ENCODE data around the gene POLE3. TPM values are rescaled to one million over a fixed set of nuclear protein-coding genes. Genes with fewer than 3 reads are reported as not detected.
A peak's percentile ranks its signal among the peaks of the same experiment; 100 is the strongest.
"Not testable (repeated sequence)": the region's sequence is repeated elsewhere in the genome, so short reads cannot be mapped to it uniquely, and the experiment has no call there.

Gene POLE3
- total and polyA plus RNA-seq, 4 experiments from 2014 or later: 46.9 to 179 (median 74.9) TPM

DNA sequence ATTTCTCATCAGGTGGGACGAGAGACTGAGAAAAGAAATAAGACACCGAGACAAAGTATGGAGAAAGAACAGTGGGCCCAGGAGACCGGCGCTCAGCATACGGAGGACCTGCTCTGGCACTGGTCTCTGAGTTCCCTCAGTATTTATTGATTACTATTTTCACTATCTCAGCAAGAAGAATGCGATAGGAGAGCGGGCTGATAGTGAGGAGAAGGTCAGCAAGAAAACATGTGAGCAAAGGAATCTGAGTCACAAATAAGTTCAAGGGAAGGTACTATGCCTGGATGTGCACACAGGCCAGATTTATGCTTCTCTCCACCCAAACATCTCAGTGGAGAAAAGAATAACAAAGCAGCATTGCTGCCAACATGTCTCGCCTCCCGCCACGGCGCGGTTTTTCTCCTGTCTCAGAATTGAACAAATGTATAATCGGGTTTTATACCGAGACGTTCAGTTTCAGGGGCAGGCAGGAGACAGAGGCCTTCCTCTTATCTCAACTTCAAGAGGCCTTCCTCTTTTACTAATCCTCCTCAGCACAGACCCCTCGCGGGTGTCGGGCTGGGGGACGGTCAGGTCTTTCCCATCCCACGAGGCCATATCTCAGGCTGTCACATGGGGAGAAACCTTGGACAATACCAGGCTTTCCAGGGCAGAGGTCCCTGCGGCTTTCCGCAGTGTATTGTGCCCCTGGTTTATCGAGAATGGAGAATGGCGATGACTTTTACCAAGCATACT, 31.2 kb downstream of the POLE3 start:
- H3K4me3 Mint-ChIP-seq; H3K36me3 ChIP-seq (ENCODE audit: insufficient read depth, low read length); DNase-seq; H3K4me3 ChIP-seq (ENCODE audit: low read length in 2 of 2); CTCF ChIA-PET (ENCODE audit: partially characterized antibody); H3K27me3 ChIP-seq (ENCODE audit: insufficient read depth, low read length); H3K9me3 Mint-ChIP-seq; H3K27me3 Mint-ChIP-seq; H3K9me3 ChIP-seq (ENCODE audit: control insufficient read depth in 1 of 2, low read length in 2 of 2); H3K27ac ChIP-seq (ENCODE audit: low read depth, low read length); POLR2A ChIA-PET (ENCODE audit: partially characterized antibody); H3K36me3 Mint-ChIP-seq: not testable (repeated sequence)
- Mint-ChIP-seq H3K4me1 (peaks cover 12 to 23% (median 17%) of the 10 kb centered on the region in 4 donors), H3K27ac (peak overlapping the region in 4 of 7 donors; percentile 37 to 52 (median 41))
- intact Hi-C loops (cut with micrococcal nuclease): loop anchor here (10.0 kb wide), 1 partner anchor 154 kb away; the partner anchor contains the start of genes FKBP15 and SLC31A1
- H3K4me1 ChIP-seq (ENCODE audit: insufficient read depth, low read length): peaks cover 13% of the 10 kb centered on the region

DNA sequence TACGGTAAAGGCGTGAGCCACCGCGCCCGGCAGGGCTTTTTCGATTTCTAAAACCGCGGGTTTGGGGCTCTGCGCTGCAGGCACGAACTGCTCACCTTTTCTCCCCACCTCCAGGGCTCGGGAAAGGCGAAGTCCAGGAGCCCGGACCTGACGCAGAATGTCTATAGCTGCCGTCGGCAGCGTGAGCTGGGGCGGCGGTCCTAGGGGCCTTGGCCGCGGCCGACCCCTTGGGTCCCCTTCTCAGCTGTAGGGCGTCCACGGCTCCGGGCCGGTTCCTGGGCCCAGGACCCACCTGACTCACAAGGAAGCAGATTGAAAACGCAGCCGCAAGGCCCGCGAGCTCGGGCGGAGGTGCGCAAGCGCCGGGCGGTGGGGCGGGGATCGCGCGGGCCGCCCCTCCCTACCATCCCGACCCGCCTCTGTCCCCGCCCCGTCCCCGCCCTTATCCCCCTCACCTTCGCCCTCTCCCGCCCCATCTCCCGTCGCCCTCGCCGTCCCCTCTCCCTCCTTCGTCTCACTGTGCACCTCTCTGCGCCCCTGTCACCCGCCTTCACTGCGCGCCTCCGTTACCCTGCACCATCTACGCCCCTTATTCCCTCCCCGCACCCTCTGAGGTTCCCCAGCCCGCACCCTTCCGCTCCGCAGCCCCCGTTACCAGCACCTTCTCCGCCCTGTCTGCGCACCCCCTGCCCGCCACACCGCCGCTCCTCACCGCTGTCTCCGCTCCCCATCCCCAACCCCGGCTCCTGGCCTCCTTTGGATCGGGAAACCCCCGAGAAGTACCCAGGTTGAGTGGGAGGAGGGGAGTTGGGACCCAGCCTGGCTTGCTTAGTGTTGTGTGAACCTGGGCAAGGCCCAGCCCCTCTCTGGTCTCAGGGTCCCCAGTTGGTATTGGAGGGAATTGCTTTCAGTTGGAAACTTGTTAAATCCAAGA, 33.6 kb downstream of the POLE3 start, which contains the start of gene HDHD3:
TSS of gene HDHD3 (minus strand) at position 353 of the 934 bp plus-strand sequence. CDS start 2,632 bp downstream, outside the sequence.
- Mint-ChIP-seq H3K36me3 (peaks cover 3 to 16% of the 10 kb centered on the region in 2 donors), H3K27me3 (no peaks in the 10 kb centered on the region), H3K27ac (peak within 1 kb of the TSS; percentile 74 to 96 (median 89)), H3K9me3 (no peaks in the 10 kb centered on the region), H3K4me3 (peak within 1 kb of the TSS; percentile 88 to 93 (median 90)), H3K4me1 (peaks cover 12 to 23% (median 17%) of the 10 kb centered on the region in 4 donors)
- Histone ChIP-seq H3K9me3 (ENCODE audit: control insufficient read depth in 1 of 2, low read length in 2 of 2) (no peaks in the 10 kb centered on the region), H3K36me3 (ENCODE audit: insufficient read depth, low read length) (peaks cover 16% of the 10 kb centered on the region), H3K27me3 (ENCODE audit: insufficient read depth, low read length) (no peaks in the 10 kb centered on the region), H3K4me1 (ENCODE audit: insufficient read depth, low read length) (peaks cover 13% of the 10 kb centered on the region), H3K4me3 (ENCODE audit: low read length in 2 of 2) (peak within 1 kb of the TSS; percentile 57 to 92), H3K27ac (ENCODE audit: low read depth, low read length) (peak within 1 kb of the TSS; percentile 66)
- CTCF ChIA-PET (ENCODE audit: partially characterized antibody): interaction anchor here (0.6 to 1.9 kb wide), 6 partner anchors 12 to 1450 kb away, joined by 3 to 11 read pairs (median 3); partner anchors contain the start of genes ALAD, CDC26, PRPF4 and WDR31
- POLR2A ChIA-PET (ENCODE audit: partially characterized antibody): interaction anchor here (1.0 to 2.3 kb wide), 12 partner anchors 10 to 205 kb away, joined by 3 to 19 read pairs (median 8); partner anchors contain the start of genes ALAD, BSPRY, C9orf43 and CDC26
- intact Hi-C loops (cut with micrococcal nuclease): loop anchor here (1.0 to 10.0 kb wide), 5 partner anchors 24 to 152 kb away; partner anchors contain the start of genes ALAD, C9orf43, FKBP15 and POLE3
- DNase-seq: peak; percentile 78 to 81 (median 80)

DNA sequence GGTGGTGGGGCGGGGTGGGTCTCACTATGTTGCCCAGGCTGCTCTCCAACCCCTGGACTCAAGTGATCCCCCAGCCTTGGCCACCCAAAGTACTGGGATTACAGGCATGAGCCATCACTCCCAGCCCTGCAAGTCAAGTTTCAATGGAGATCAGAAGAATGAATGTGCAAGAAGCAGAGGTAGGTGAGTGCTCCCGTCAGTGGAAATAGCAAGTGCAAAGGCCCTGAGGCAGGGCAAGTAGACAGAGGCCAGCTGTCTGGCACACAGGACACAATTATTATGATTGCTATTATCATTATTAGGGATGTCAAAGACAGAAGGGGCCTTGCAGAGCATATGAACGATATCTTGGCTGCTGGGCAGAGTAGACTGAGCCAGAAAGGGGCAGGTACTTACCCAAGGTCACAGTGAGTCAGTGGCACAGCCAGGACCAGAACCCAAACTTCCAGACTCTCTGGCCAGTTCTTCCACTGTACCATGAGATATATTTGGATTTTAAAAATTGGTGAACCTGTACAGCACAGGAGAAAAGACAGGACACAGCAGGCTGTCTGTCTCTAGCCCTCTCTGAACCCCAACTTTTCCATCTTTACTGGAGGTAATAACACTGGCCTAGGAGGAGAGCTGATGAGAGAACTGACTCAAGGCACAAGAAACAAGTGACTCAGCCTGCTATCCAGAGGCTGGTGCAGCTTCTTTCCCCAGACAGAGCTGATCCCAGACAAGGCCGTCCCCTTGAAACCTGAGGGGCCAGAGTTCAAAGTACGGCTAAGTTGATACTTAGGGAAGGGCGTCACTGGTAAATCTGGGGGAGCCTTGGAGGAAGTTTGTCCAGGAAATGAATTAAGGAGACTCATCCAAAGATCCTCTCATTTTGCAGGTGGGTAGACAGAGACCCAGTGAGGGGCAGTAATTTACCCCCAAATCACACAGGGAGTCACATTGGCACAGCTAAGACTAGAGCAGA, 35.1 kb downstream of the POLE3 start:
- CTCF ChIA-PET (ENCODE audit: partially characterized antibody): interaction anchor here (0.7 to 1.9 kb wide), 4 partner anchors 10 to 128 kb away, joined by 3 to 7 read pairs (median 4); partner anchors contain the start of gene ALAD
- intact Hi-C loops (cut with micrococcal nuclease): loop anchor here (1.0 to 10.0 kb wide), 3 partner anchors 35 to 151 kb away; partner anchors contain the start of genes C9orf43, FKBP15, POLE3 and SLC31A1
- no peaks in the 10 kb centered on the region for H3K9me3 Mint-ChIP-seq
- Histone ChIP-seq H3K36me3 (ENCODE audit: insufficient read depth, low read length) (peaks cover 16% of the 10 kb centered on the region), H3K27ac (ENCODE audit: low read depth, low read length) (no peak overlapping the region), H3K4me1 (ENCODE audit: insufficient read depth, low read length) (peaks cover 13% of the 10 kb centered on the region), H3K27me3 (ENCODE audit: insufficient read depth, low read length) (no peaks in the 10 kb centered on the region), H3K4me3 (ENCODE audit: low read length in 2 of 2) (peak overlapping the region; percentile 27 to 92), H3K9me3 (ENCODE audit: control insufficient read depth in 1 of 2, low read length in 2 of 2) (no peaks in the 10 kb centered on the region)
- POLR2A ChIA-PET (ENCODE audit: partially characterized antibody): interaction anchor here (0.6 to 2.3 kb wide), 6 partner anchors 11 to 100 kb away, joined by 3 to 18 read pairs (median 9); partner anchors contain the start of genes C9orf43, CDC26, POLE3 and PRPF4
- H3K4me1 Mint-ChIP-seq: peaks cover 8 to 23% (median 13%) of the 10 kb centered on the region in 4 donors
- peak overlapping the region; percentile 64 to 91 (median 76) for H3K27ac Mint-ChIP-seq
- peak overlapping the region; percentile 79 to 91 (median 86) for H3K4me3 Mint-ChIP-seq
- H3K36me3 Mint-ChIP-seq: peaks cover 3 to 16% of the 10 kb centered on the region in 2 donors
- no peaks in the 10 kb centered on the region for H3K27me3 Mint-ChIP-seq
- no peak for DNase-seq

DNA sequence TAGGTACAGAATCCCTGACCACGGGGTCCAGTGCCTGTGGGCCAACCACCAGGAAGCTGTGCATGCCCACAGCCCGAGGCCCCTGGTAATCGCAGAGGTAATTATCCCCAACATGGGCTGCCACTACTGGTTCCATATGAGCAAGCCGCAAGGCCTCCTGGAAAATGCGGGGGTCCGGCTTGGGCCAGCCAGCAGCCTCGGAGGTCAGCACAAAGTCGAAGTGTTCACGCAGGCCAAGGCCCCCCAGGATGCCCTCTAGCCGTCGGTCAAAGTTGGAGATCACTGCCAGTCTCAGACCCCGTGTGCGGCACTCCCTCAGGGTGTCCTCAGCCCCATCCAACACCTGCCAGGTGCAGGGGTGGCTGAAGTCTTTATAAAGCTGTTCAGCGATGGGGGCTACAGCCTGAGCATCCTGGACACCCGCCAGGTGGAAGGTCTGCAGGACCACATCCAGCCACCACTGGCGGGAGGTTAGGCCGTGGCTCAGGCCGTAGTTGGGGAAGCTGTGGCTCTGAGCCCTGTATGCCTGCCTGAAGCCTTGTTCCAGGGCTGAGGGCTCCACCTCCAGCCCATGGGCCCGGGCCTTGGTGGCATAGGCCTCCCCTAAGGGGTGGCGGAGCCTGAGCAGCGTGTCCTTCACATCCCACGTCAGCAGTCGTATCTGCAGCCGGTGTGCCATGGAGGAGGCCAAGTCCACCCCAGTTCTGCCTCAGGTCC, 36.6 kb downstream of the POLE3 start:
- H3K27ac ChIP-seq (ENCODE audit: low read depth, low read length): no peak overlapping the region
- Mint-ChIP-seq H3K36me3 (peaks cover 3 to 16% of the 10 kb centered on the region in 2 donors), H3K4me3 (no peak overlapping the region), H3K9me3 (no peaks in the 10 kb centered on the region), H3K4me1 (peaks cover 8 to 21% (median 13%) of the 10 kb centered on the region in 4 donors), H3K27me3 (no peaks in the 10 kb centered on the region), H3K27ac (peak overlapping the region in 2 of 7 donors; percentile 20 to 66)
- ChIA-PET CTCF (ENCODE audit: partially characterized antibody) (interaction anchor here (0.6 to 1.2 kb wide), 3 partner anchors 27 to 973 kb away, joined by 3 to 4 read pairs (median 3); partner anchors contain the start of gene ALAD), POLR2A (ENCODE audit: partially characterized antibody) (no interaction called here)
- no peak for DNase-seq
- no peaks in the 10 kb centered on the region for H3K27me3 ChIP-seq (ENCODE audit: insufficient read depth, low read length)
- H3K4me1 ChIP-seq (ENCODE audit: insufficient read depth, low read length): peaks cover 13% of the 10 kb centered on the region
- no peak overlapping the region for H3K4me3 ChIP-seq (ENCODE audit: low read length in 2 of 2)
- peaks cover 16% of the 10 kb centered on the region for H3K36me3 ChIP-seq (ENCODE audit: insufficient read depth, low read length)
- no peaks in the 10 kb centered on the region for H3K9me3 ChIP-seq (ENCODE audit: control insufficient read depth in 1 of 2, low read length in 2 of 2)
- intact Hi-C loops (cut with micrococcal nuclease): loop anchor here (10.0 kb wide), 1 partner anchor 149 kb away; the partner anchor contains the start of genes FKBP15 and SLC31A1

DNA sequence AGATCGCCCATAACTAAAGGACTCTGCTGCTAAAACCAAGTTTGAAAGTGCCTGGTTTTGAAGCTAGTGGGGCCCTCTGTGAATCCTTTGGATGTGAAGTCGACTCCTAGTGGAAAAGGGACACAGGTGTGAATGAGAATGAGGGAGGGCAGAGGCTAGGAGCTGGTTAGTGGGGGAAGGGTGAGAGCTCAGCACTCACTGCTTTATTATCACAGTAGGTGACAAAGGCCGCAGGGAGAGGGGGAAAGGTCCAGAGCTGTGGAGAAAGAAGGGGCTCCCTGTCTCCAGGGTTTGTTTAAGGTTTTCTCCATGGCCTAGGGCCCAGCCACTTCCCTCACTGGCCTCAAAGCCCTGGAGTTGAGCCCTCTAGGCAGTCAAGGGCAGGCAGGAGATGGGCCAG, 37.2 kb downstream of the POLE3 start:
- Mint-ChIP-seq H3K9me3 (no peaks in the 10 kb centered on the region), H3K27ac (peak overlapping the region in 2 of 7 donors; percentile 23 to 53), H3K36me3 (peaks cover 3 to 16% of the 10 kb centered on the region in 2 donors), H3K27me3 (no peaks in the 10 kb centered on the region), H3K4me3 (no peak overlapping the region), H3K4me1 (peaks cover 8 to 18% (median 13%) of the 10 kb centered on the region in 4 donors)
- Histone ChIP-seq H3K27ac (ENCODE audit: low read depth, low read length) (no peak overlapping the region), H3K9me3 (ENCODE audit: control insufficient read depth in 1 of 2, low read length in 2 of 2) (no peaks in the 10 kb centered on the region), H3K4me1 (ENCODE audit: insufficient read depth, low read length) (peaks cover 13% of the 10 kb centered on the region), H3K36me3 (ENCODE audit: insufficient read depth, low read length) (peaks cover 16% of the 10 kb centered on the region), H3K27me3 (ENCODE audit: insufficient read depth, low read length) (no peaks in the 10 kb centered on the region), H3K4me3 (ENCODE audit: low read length in 2 of 2) (no peak overlapping the region)
- ChIA-PET POLR2A (ENCODE audit: partially characterized antibody) (no interaction called here), CTCF (ENCODE audit: partially characterized antibody) (interaction anchor here (0.6 to 1.2 kb wide), 2 partner anchors 28 to 972 kb away, joined by 3 to 4 read pairs; partner anchors contain the start of gene ALAD)
- intact Hi-C loops (cut with micrococcal nuclease): loop anchor here (10.0 kb wide), 1 partner anchor 148 kb away; the partner anchor contains the start of genes FKBP15 and SLC31A1
- DNase-seq: no peak
